Muscle of leg (tissue), 11 donors: ENCODE measurements around the gene NCF4. TPM values are rescaled to one million over a fixed set of nuclear protein-coding genes. Genes with fewer than 3 reads are reported as not detected.

Source experiments
- DNase-seq: peaks from one replicate; pipeline ENCODE4 v3.0.0; 2013
- H3K27ac ChIP-seq: one replicate; pipeline ENCODE4 v1.5.1; 2013; ENCODE audit warnings: mild to moderate bottlenecking, low read length, control low read depth
- H3K27me3 ChIP-seq: one replicate; pipeline ENCODE4 v1.6.1; 2013; ENCODE audit warnings: low read length; ENCODE audit not compliant: control insufficient read depth, insufficient read depth
- H3K36me3 ChIP-seq: one replicate; pipeline ENCODE4 v1.6.1; 2013; ENCODE audit warnings: low read length; ENCODE audit not compliant: control insufficient read depth, insufficient read depth
- H3K4me1 ChIP-seq: one replicate; pipeline ENCODE4 v1.6.1; 2013; ENCODE audit warnings: low read length; ENCODE audit not compliant: control insufficient read depth, insufficient read depth
- H3K4me3 ChIP-seq: one replicate; pipeline ENCODE4 v1.5.1; 2013; ENCODE audit warnings: low read length, control low read depth
- H3K9me3 ChIP-seq: replicated peaks from 2 replicates; pipeline ENCODE4 v1.6.1; 2013; ENCODE audit warnings: low read depth, low read length; ENCODE audit not compliant: control insufficient read depth
- WGBS: methylation state at CpG from one replicate; pipeline ENCODE4 v1.1.5; 2013; ENCODE audit warnings: missing lambda C conversion rate; ENCODE audit not compliant: insufficient coverage; 5-methylcytosine and 5-hydroxymethylcytosine counted together
- polyA plus RNA-seq, 8 donors: library from polyadenylated mRNA; unstranded; fragments of 120-200 nt; gene quantifications; one replicate each; pipeline versions ENCODE4 v1.2.1 to v1.2.3, GENCODE V29; 2013; ENCODE audit warnings: inconsistent platforms in 1 of 8, low replicate concordance in 1 of 8; ENCODE audit not compliant: insufficient read length in 8 of 8, insufficient read depth in 1 of 8
- total RNA-seq: library from RNA; stranded (reverse); fragments of 120-200 nt; gene quantifications from one replicate; pipeline ENCODE4 v1.2.4, GENCODE V29; 2013

The NCF4 gene
- total and polyA plus RNA-seq, 9 donors: 3.7 to 6.2 (median 4.8) TPM

GRCh38 chr22:36833073-36833472, 27.7 kb upstream of the NCF4 start:
- H3K9me3 ChIP-seq: no peaks in the 10 kb centered on the region
- H3K36me3 ChIP-seq: no peaks in the 10 kb centered on the region
- no peak overlapping the region for H3K4me3 ChIP-seq
- DNase-seq: no peak
- H3K4me1 ChIP-seq: no peaks in the 10 kb centered on the region
- no peak overlapping the region for H3K27ac ChIP-seq
- H3K27me3 ChIP-seq: peaks cover 5% of the 10 kb centered on the region
- 62% methylated on average over 3 of the region's 3 CpGs for WGBS

- Histone ChIP-seq H3K4me3 (no peak overlapping the region), H3K4me1 (peaks cover 3% of the 10 kb centered on the region), H3K27ac (no peak overlapping the region), H3K9me3 (no peaks in the 10 kb centered on the region), H3K36me3 (no peaks in the 10 kb centered on the region), H3K27me3 (peaks cover 5% of the 10 kb centered on the region)
- no peak for DNase-seq
- 32% methylated on average over 2 of the region's 5 CpGs for WGBS
These were observed 24.9 kb upstream of the NCF4 start for GRCh38 chr22:36835903-36836302.

- no peak for DNase-seq
- 54% methylated on average over 9 of the region's 10 CpGs for WGBS
These were observed 22.4 kb upstream of the NCF4 start for GRCh38 chr22:36838119-36839030.

DNA sequence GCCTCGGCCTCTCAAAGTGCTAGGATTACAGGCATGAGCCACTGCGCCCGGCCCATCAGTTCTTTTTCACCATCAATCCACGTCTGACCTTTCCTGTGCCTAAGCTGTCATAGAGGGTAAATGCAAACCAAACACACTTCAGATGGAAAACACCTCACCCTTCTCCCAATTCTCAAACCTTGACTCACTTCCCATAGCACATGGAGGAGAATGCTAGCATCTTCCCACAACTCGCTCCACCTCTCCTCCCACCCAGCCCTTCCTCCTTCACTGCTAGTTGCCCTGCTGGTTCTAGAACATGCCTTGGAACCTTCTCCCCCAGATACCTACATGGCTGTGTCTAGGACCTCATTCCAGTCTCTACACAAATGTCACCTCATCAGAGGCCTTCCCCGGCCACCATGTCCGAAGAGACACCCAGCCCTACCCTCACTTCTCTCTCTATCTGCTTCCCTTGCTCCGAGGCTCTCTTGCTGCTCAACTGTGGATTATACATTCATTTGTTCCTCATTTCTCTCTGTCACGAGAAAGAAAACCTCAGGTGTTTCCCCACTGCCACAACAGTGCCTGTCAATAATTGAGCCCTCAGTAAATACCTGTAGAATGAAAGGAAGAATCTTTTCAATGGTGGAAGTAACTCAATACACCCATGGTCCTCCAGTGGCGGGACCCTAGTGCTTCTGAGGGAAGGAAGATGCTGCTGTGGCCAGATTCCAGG, 21.3 kb upstream of the NCF4 start:
- DNase-seq: no peak
- WGBS: 74% methylated on average over 7 of the region's 10 CpGs
- Histone ChIP-seq H3K4me1 (peaks cover 3% of the 10 kb centered on the region), H3K9me3 (no peaks in the 10 kb centered on the region), H3K27ac (no peak overlapping the region), H3K36me3 (no peaks in the 10 kb centered on the region), H3K4me3 (no peak overlapping the region), H3K27me3 (peaks cover 5% of the 10 kb centered on the region)

More at GRCh38 chr22:36838119-36839030, 22.4 kb upstream of the NCF4 start:
- no peaks in the 10 kb centered on the region for H3K9me3 ChIP-seq
- H3K27me3 ChIP-seq: peaks cover 3% of the 10 kb centered on the region
- no peak overlapping the region for H3K27ac ChIP-seq
- H3K4me3 ChIP-seq: no peak overlapping the region
- H3K4me1 ChIP-seq: peaks cover 3% of the 10 kb centered on the region
- H3K36me3 ChIP-seq: no peaks in the 10 kb centered on the region

DNA sequence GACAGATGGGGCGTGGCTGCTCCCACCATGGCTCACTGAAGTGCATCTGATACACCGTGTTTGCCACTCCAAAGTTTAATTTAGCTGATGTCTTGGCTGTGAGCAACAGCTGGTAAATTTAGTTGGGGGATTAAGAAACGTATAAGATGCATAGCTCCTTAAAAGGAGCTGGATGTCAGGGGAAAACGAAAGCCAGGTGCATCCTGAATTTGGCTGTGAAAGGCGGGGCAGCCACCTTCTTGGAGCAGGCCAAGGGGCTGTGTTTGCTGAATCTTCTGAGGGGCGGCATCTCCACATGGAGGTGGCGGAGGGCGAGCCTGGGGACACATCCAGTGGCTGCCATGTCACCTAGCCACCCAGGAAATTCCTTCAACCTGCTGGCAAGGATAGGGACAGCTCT, 20.7 kb upstream of the NCF4 start:
- 51% methylated on average over 7 of the region's 8 CpGs for WGBS
- DNase-seq: no peak
- no peaks in the 10 kb centered on the region for H3K36me3 ChIP-seq
- H3K27me3 ChIP-seq: peaks cover 5% of the 10 kb centered on the region
- no peaks in the 10 kb centered on the region for H3K9me3 ChIP-seq
- no peak overlapping the region for H3K4me3 ChIP-seq
- no peak overlapping the region for H3K27ac ChIP-seq
- H3K4me1 ChIP-seq: peaks cover 3% of the 10 kb centered on the region

- H3K27me3 ChIP-seq: peaks cover 22% of the 10 kb centered on the region
- DNase-seq: no peak
- H3K27ac ChIP-seq: no peak overlapping the region
- 70% methylated on average over 5 of the region's 5 CpGs for WGBS
- no peaks in the 10 kb centered on the region for H3K9me3 ChIP-seq
- no peaks in the 10 kb centered on the region for H3K4me1 ChIP-seq
- no peaks in the 10 kb centered on the region for H3K36me3 ChIP-seq
- H3K4me3 ChIP-seq: no peak overlapping the region
These were observed 14.5 kb upstream of the NCF4 start for GRCh38 chr22:36846271-36846670.

DNA sequence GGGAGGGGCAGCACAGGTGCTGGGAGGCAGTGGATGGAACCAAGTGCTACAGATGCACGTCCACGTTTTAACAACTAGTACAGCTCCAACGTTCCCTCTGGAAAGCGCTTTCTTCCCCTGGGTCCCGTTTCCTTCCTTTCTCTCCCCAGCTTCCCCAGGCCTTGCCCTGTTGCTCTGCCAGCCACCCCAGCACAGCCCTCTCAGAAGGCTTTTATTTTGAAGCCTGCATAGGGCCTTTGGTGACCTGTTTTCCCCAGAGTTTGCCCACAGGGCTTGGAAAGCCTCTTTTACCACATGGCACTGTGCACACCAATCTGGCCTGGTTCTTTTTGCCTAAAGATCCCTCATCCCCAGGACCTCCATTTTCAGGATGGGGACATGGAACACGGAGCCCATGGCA, 13.9 kb upstream of the NCF4 start:
- Histone ChIP-seq H3K27ac (no peak overlapping the region), H3K36me3 (no peaks in the 10 kb centered on the region), H3K9me3 (no peaks in the 10 kb centered on the region), H3K4me1 (no peaks in the 10 kb centered on the region), H3K27me3 (peaks cover 24% of the 10 kb centered on the region), H3K4me3 (no peak overlapping the region)
- no peak for DNase-seq
- WGBS: 28% methylated on average over 6 of the region's 6 CpGs

DNA sequence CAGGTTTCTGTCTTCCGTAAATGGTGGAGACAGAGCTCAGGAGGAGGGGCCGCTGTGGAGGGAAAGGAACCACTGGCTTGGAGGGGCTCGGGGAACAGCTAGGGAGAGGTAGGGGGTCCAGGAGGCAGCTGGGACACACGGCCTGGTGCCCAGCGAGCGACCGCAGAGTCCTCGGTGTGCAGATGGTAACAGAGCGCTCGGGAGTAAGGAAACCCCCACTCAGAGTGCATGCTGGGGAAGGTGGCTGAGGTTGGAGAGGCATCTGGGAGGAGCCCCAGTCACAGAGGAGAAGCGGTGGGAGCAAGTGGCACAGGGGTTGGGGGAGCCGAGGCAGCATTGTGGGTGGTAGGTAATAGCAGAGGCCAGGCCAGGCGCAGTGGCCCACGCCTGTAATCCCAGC, 10.8 kb upstream of the NCF4 start:
- no peak for DNase-seq
- H3K9me3 ChIP-seq: peaks cover 2% of the 10 kb centered on the region
- no peak overlapping the region for H3K27ac ChIP-seq
- H3K36me3 ChIP-seq: no peaks in the 10 kb centered on the region
- peaks cover 8% of the 10 kb centered on the region for H3K4me1 ChIP-seq
- 45% methylated on average over 12 of the region's 14 CpGs for WGBS
- no peak overlapping the region for H3K4me3 ChIP-seq
- peaks cover 22% of the 10 kb centered on the region for H3K27me3 ChIP-seq

GRCh38 chr22:36850682-36851081, 10.1 kb upstream of the NCF4 start:
- no peak for DNase-seq
- Histone ChIP-seq H3K4me3 (no peak overlapping the region), H3K27ac (no peak overlapping the region), H3K4me1 (peaks cover 9% of the 10 kb centered on the region), H3K36me3 (no peaks in the 10 kb centered on the region), H3K27me3 (peaks cover 22% of the 10 kb centered on the region), H3K9me3 (peaks cover 2% of the 10 kb centered on the region)
- 82% methylated on average over 9 of the region's 10 CpGs for WGBS
